ENCODE results near the gene DHX34. TPM values are rescaled to one million over a fixed set of nuclear protein-coding genes. Genes with fewer than 3 reads are reported as not detected.

The DHX34 gene
- total RNA-seq, 1 experiment from 2014 or later, result 38.2 TPM

GRCh38 chr19:47319923-47320871 is 28.9 kb upstream of the DHX34 start:
- no peak for DNase-seq
- no peaks in the 10 kb centered on the region; a peak in 1 of 7 replicates for H3K36me3 Mint-ChIP-seq (ENCODE audit: insufficient read depth in 1 of 3, low read depth in 3 of 3)
- no peak overlapping the region for H4K8ac ChIP-seq (replicated peaks; ENCODE audit: insufficient read length, low read depth, low read length)
- H3K27me3 Mint-ChIP-seq (ENCODE audit: low read depth), result peaks cover 12% of the 10 kb centered on the region
- H3K4me2 ChIP-seq (ENCODE audit: insufficient read depth, insufficient read length, low read length), result no peak overlapping the region
- no peak for TF ChIP-seq CTCF (conservative IDR thresholded peaks at IDR 0.05)
- H4K5ac ChIP-seq (ENCODE audit: insufficient read length, low read depth, low read length), result no peak overlapping the region
- H3T11ph ChIP-seq (ENCODE audit: low read length), result no peak overlapping the region
- peaks cover 3% of the 10 kb centered on the region for H3K23me2 ChIP-seq (ENCODE audit: insufficient read length, low read depth, low read length, poor library complexity, severe bottlenecking)
- H3K27me3 ChIP-seq (ENCODE audit: insufficient read depth, low read length), result no peaks in the 10 kb centered on the region
- H4K20me1 ChIP-seq (ENCODE audit: control insufficient read depth, insufficient read depth, insufficient read length), result no peaks in the 10 kb centered on the region
- H3K79me1 ChIP-seq (ENCODE audit: insufficient read depth, low read depth, low read length, poor library complexity, severe bottlenecking), result no peaks in the 10 kb centered on the region
- no peak overlapping the region for H3K14ac ChIP-seq (ENCODE audit: insufficient read depth, low read length)
- H2BK120ac ChIP-seq (ENCODE audit: low read depth, low read length, poor library complexity, severe bottlenecking), result no peak overlapping the region
- no peak overlapping the region for H2AK5ac ChIP-seq (ENCODE audit: insufficient read length, low read length)
- H3K27ac Mint-ChIP-seq, result no peak overlapping the region
- no peak overlapping the region for H2BK15ac ChIP-seq (ENCODE audit: low read depth, low read length)
- no peaks in the 10 kb centered on the region for H3K4me1 ChIP-seq (ENCODE audit: insufficient read depth, low read length)
- no peak overlapping the region for H3K27ac ChIP-seq (ENCODE audit: insufficient read length, low read depth, low read length)
- no peak overlapping the region for H3K9ac ChIP-seq (ENCODE audit: extremely low read depth, insufficient read length, low read length)
- peaks cover 0 to 7% of the 10 kb centered on the region in 2 experiments; a peak in 1 of 4 replicates for H3K4me1 Mint-ChIP-seq
- no peak overlapping the region for H2AFZ ChIP-seq (ENCODE audit: low read length)
- H3K9me3 Mint-ChIP-seq, result no peaks in the 10 kb centered on the region; a peak in 1 of 5 replicates
- H2BK5ac ChIP-seq (ENCODE audit: insufficient read length, low read length), result no peak overlapping the region
- no peak overlapping the region for H4K91ac ChIP-seq (ENCODE audit: insufficient read length, low read depth, low read length)
- H3K18ac ChIP-seq (ENCODE audit: insufficient read length, low read depth, low read length), result no peak overlapping the region
- H3K9me3 ChIP-seq (ENCODE audit: control insufficient read depth, low read depth, low read length), result no peaks in the 10 kb centered on the region
- H3K4ac ChIP-seq (ENCODE audit: low read depth, low read length), result no peak overlapping the region
- H3K56ac ChIP-seq (ENCODE audit: insufficient read length, low read depth, low read length), result no peak overlapping the region
- no peak overlapping the region for H2BK20ac ChIP-seq (ENCODE audit: low read depth, low read length, poor library complexity, severe bottlenecking)
- no CpG with 5 or more reads among the region's 46 CpGs for WGBS (ENCODE audit: extremely low coverage, insufficient read length, low lambda C conversion rate)
- no peaks in the 10 kb centered on the region for H3K79me2 ChIP-seq (ENCODE audit: insufficient read depth, low read length)
- no peak overlapping the region for H2BK12ac ChIP-seq (ENCODE audit: insufficient read length, low read depth, low read length)
- no peak overlapping the region for H3K23ac ChIP-seq (ENCODE audit: insufficient read length, low read depth, low read length)
- H3K4me3 Mint-ChIP-seq, result no peak overlapping the region
